Measurements from ENCODE around the gene ADARB2. TPM values are rescaled to one million over a fixed set of nuclear protein-coding genes. Genes with fewer than 3 reads are reported as not detected.

The ADARB2 gene
- total RNA-seq, 4 donors from 2014 or later = 1.3 to 5.4 (median 1.8) TPM

- H3K27me3 ChIP-seq = peaks cover 41% of the 10 kb centered on the region
- no peak for ATAC-seq
- H3K9me3 ChIP-seq = no peaks in the 10 kb centered on the region
- H3K4me1 ChIP-seq = no peaks in the 10 kb centered on the region
- 60 to 70% methylated on average over 1 to 7 of the region's 18 CpGs for WGBS, 2 donors (ENCODE audit: low coverage in 1 of 2)
- H3K36me3 ChIP-seq = no peaks in the 10 kb centered on the region
- no peak overlapping the region for H3K27ac ChIP-seq
- no peak overlapping the region for H3K4me3 ChIP-seq
- no peak for TF ChIP-seq CTCF (IDR thresholded peaks at IDR 0.05)
- no peak for TF ChIP-seq POLR2AphosphoS5 (IDR thresholded peaks at IDR 0.05)
- TF ChIP-seq EP300 (IDR thresholded peaks at IDR 0.05) = no peak
- no peak for TF ChIP-seq POLR2A (IDR thresholded peaks at IDR 0.05)
These were observed 140.7 kb downstream of the ADARB2 start for GRCh38 chr10:1596482-1597099.

- Histone ChIP-seq H3K4me1 (no peaks in the 10 kb centered on the region), H3K27ac (no peak overlapping the region), H3K9me3 (no peaks in the 10 kb centered on the region), H3K4me3 (no peak overlapping the region), H3K27me3 (peaks cover 37% of the 10 kb centered on the region), H3K36me3 (no peaks in the 10 kb centered on the region)
- TF ChIP-seq CTCF (IDR thresholded peaks at IDR 0.05) (no peak), POLR2AphosphoS5 (IDR thresholded peaks at IDR 0.05) (no peak), EP300 (IDR thresholded peaks at IDR 0.05) (no peak), POLR2A (IDR thresholded peaks at IDR 0.05) (no peak)
- no peak for ATAC-seq
- WGBS, 2 donors (ENCODE audit: low coverage in 1 of 2) = 71 to 86% methylated on average over 3 to 5 of the region's 5 CpGs
These were observed 141.6 kb downstream of the ADARB2 start for GRCh38 chr10:1595726-1596125.

GRCh38 chr10:1595242-1595600, 142.1 kb downstream of the ADARB2 start:
- TF ChIP-seq CTCF (IDR thresholded peaks at IDR 0.05) = no peak
- TF ChIP-seq EP300 (IDR thresholded peaks at IDR 0.05) = no peak
- TF ChIP-seq POLR2AphosphoS5 (IDR thresholded peaks at IDR 0.05) = no peak
- TF ChIP-seq POLR2A (IDR thresholded peaks at IDR 0.05) = no peak
- Histone ChIP-seq H3K4me1 (no peaks in the 10 kb centered on the region), H3K27me3 (peaks cover 36% of the 10 kb centered on the region), H3K4me3 (no peak overlapping the region), H3K36me3 (no peaks in the 10 kb centered on the region), H3K9me3 (no peaks in the 10 kb centered on the region), H3K27ac (no peak overlapping the region)
- no peak for ATAC-seq
- WGBS, 2 donors (ENCODE audit: low coverage in 1 of 2) = 70 to 76% methylated on average over 3 to 6 of the region's 6 CpGs

GRCh38 chr10:1594372-1595241, 142.7 kb downstream of the ADARB2 start:
- Histone ChIP-seq H3K4me3 (no peak overlapping the region), H3K36me3 (no peaks in the 10 kb centered on the region), H3K27me3 (peaks cover 36% of the 10 kb centered on the region), H3K9me3 (no peaks in the 10 kb centered on the region), H3K4me1 (no peaks in the 10 kb centered on the region), H3K27ac (no peak overlapping the region)
- WGBS, 2 donors (ENCODE audit: low coverage in 1 of 2) = 60 to 96% methylated on average over 4 to 10 of the region's 20 CpGs
- no peak for ATAC-seq
- TF ChIP-seq POLR2AphosphoS5 (IDR thresholded peaks at IDR 0.05) (no peak), CTCF (IDR thresholded peaks at IDR 0.05) (no peak), EP300 (IDR thresholded peaks at IDR 0.05) (no peak), POLR2A (IDR thresholded peaks at IDR 0.05) (no peak)

GRCh38 chr10:1591742-1592141, 145.6 kb downstream of the ADARB2 start:
- no peak for ATAC-seq
- Histone ChIP-seq H3K4me1 (no peaks in the 10 kb centered on the region), H3K27me3 (peaks cover 24% of the 10 kb centered on the region), H3K27ac (no peak overlapping the region), H3K4me3 (no peak overlapping the region), H3K9me3 (no peaks in the 10 kb centered on the region), H3K36me3 (no peaks in the 10 kb centered on the region)
- no peak for TF ChIP-seq POLR2AphosphoS5 (IDR thresholded peaks at IDR 0.05)
- no peak for TF ChIP-seq POLR2A (IDR thresholded peaks at IDR 0.05)
- no peak for TF ChIP-seq EP300 (IDR thresholded peaks at IDR 0.05)
- no peak for TF ChIP-seq CTCF (IDR thresholded peaks at IDR 0.05)
- WGBS, 2 donors (ENCODE audit: low coverage in 1 of 2) = 76 to 90% methylated on average over 2 to 7 of the region's 8 CpGs
